Loucy (cell line): ENCODE results near the gene TRIM15.

Source experiments
- EZH2phosphoT487 ChIP-seq: fragments of 200-600 bp; IDR thresholded peaks from 2 replicates; pipeline ENCODE4 v1.6.1; 2018; ENCODE audit warnings: antibody characterized with exemption, mild to moderate bottlenecking, moderate library complexity, borderline replicate concordance
- TF ChIP-seq, protein P1 (sequence below): fragments of 200-600 bp; sonication (generic); conservative IDR thresholded peaks from 2 replicates; pipeline ENCODE4 v1.5.1; 2014; ENCODE audit warnings: mild to moderate bottlenecking, antibody characterized with exemption, low read length

DNA sequence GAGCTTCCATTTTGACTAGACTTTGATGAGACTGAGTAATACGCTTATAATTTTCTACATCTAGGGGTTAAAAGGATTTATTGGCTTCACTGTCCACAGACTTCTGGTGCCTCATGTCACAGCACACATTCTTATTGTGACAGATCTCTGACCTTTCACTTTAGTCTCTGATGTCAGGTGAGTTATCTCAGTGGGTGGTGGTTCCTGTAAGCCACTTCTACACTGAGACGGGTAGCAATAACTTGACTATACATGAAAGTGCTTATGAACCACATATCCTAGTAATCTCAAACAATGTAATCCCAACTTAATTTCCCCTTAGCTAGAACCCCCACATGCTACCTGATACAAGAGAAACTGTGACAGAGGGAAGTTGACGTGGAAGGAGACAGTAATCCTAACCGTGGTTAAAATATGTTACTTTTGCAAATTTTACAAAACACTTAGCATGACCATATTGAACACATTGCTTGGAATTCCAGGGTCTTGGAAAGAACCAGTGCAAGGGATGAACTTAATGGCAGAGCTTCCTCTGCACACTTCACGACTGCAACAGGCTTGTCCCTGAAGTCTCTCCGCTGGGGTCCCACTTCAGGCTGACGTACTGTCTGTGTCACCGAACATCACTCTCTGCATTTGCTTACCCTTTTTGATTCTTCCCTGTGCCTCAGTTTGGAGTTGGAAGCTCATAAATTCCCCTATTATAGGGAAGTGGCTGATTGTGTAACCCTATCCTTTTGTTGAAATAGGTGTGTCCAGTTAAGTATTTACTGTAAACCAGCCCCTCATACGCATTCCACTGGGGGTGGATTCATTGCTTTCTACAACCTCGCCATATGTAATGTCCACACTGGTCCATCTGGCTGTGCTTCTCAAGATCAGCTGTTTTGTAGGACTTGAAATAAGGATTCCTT, 33.8 kb upstream of the TRIM15 start:
- TF ChIP-seq, protein P1, sequence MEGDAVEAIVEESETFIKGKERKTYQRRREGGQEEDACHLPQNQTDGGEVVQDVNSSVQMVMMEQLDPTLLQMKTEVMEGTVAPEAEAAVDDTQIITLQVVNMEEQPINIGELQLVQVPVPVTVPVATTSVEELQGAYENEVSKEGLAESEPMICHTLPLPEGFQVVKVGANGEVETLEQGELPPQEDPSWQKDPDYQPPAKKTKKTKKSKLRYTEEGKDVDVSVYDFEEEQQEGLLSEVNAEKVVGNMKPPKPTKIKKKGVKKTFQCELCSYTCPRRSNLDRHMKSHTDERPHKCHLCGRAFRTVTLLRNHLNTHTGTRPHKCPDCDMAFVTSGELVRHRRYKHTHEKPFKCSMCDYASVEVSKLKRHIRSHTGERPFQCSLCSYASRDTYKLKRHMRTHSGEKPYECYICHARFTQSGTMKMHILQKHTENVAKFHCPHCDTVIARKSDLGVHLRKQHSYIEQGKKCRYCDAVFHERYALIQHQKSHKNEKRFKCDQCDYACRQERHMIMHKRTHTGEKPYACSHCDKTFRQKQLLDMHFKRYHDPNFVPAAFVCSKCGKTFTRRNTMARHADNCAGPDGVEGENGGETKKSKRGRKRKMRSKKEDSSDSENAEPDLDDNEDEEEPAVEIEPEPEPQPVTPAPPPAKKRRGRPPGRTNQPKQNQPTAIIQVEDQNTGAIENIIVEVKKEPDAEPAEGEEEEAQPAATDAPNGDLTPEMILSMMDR = no peak
- no peak for TF ChIP-seq EZH2phosphoT487
